NOMO-1 (cell line): Measurements from ENCODE around the gene WDR27.

ENCODE experiments used
- DNase-seq, 2 experiments: peaks; one replicate each; lab custom pipeline; 2025; ENCODE audit not compliant: unreplicated experiment in 2 of 2; lab: John Stamatoyannopoulos, UW

WDR27 gene

DNA sequence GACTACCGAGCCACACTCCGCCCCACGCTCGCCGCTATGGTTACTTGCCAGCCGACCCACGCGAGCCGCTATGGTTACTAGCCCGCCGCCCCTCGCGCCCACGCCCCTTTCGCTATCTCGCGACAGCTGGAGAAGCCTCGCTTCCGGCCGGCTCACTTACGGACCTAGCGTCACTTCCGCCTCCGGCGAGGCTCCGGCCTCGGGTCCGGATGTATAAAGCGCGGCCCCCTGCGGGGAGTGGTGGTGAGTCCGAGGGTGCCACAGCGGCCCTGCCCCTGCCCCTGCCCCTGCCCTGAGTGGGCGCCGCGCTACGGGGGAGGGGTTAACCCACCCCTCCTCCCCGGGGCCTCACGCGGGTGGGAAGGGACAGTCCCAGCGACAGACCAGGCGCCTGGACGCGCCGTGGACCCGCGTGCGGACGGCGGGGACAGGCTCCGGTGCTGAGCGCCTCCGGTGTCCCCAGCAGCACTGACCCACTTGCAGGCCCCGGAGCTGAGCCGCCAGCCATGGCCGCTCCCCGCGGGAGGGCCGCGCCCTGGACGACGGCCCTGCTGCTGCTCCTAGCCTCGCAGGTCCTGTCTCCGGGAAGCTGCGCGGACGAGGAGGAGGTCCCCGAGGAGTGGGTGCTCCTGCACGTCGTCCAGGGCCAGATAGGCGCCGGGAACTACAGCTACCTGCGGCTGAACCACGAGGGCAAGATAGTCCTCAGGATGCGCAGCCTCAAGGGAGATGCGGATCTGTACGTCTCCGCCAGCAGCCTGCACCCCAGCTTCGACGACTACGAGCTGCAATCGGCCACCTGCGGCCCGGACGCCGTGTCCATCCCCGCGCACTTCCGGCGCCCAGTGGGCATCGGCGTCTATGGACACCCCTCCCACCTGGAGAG lies at the start of gene WDR27, which contains the start of gene C6orf120:
TSS of gene WDR27 (minus strand) at position 76 of the 886 bp plus-strand sequence. CDS start 13,024 bp downstream, outside the sequence.
TSS of gene C6orf120 (plus strand) at position 173 of the 886 bp plus-strand sequence. CDS start at position 507, 334 bp downstream.
- peak; percentile 95 to 98 for DNase-seq

DNA sequence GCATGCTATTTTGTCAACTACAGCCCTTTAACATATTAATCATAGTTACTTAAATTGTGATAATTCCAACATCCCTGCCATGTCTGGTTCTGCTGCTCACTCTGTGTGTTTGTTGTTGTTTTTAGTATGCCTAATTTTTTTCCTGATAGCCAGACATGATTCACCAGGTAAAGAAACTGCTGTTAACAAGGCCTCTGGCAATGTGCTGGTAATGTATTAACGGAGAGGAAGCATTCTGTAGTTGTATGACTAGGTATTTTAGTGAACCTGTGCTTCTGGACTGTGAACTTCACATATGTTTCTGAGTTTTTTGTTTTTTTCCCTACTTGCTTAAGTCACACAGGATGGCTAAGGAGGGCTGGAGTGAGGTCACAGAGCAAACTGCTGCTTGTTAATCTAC lies 44.7 kb upstream of the WDR27 start:
- DNase-seq = no peak

GRCh38 chr6:169745405-169745804 lies 43.6 kb upstream of the WDR27 start:
- no peak for DNase-seq

GRCh38 chr6:169741344-169741743 lies 39.5 kb upstream of the WDR27 start:
- no peak for DNase-seq

GRCh38 chr6:169738976-169739529 lies 37.2 kb upstream of the WDR27 start:
- no peak for DNase-seq

DNA sequence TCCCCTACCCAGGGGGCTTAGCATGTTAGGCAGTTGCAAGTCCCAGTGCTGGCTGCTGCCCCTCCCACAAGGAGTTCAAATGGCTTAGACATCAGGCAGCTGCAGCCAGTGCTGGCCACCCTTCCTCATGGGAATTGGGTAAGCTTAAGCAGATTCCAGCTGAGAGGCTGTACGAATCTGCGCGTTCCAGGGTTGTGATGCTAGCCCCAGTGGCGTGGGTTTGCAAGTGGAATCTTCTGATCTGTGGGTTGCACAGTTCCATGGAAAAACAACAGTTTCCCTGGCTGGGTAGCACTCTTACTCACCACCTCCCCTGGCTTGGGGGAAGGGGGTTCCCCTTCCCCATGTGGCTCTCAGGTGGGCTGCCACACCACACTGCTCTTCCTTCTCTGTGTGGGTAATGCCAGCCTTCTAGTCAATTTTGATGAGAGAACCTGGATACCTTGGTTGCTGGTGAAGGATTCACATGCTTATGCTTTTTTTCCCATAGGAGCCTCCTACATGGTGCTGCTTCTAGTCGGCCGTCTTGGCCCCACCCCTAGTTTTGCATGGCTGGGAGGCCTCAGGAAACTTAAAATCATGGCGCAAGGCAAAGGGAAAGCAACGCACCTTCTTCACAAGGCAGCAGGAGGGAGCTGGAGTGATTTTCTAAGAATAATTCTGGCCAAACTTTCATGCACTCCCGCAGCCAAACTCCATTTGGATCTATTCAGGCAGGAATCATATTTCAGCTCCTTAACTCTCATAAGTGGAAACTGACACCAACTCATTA lies 36.6 kb upstream of the WDR27 start:
- DNase-seq = no peak

- DNase-seq = no peak
Observed at GRCh38 chr6:169729961-169730360, 28.1 kb upstream of the WDR27 start.

- no peak for DNase-seq
Observed at GRCh38 chr6:169726963-169727362, 25.1 kb upstream of the WDR27 start.

- no peak for DNase-seq
Observed at GRCh38 chr6:169726049-169726400, 24.2 kb upstream of the WDR27 start.

DNA sequence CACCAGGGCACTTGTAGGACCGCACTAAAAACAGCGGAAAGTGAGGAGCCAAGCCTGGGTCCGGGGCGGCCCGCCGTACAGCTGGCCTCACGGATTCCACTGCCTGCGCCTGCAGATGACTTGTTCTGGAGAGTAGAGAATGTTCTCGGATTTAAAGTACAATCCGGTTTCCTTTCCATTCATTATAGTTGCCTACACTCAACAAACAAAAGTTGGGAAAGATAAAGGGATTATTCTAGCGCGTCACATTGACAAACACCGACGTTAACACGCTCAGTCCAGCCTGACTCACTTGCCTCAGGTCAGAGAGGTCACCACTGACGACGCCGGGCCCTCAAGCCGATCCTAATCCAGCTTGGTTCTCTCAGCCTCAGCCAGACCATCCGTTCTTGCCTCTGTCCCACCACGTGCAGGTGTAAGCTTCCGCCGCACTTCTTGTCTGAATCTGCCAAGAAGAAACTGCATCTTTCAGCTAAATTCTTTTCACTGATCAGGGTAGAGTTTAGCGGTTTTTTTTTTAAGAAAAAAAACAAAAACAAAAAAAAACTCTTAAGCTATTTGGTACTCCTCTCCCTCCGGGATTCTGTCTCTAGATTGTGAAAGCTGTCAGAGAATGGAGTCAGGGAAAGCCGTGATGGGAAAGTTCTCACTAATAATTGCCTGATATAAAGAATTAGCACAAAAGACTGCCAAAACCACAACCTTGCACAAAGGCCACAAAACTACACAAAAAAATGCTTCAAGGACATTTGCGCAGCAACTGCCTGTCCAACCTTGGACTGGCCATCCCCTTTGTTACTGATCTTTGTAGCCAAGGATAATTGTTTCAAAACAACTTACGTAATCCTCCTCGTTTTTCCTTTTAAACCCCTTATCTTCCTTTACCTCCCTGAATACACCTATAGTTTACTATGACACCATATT lies 23.6 kb upstream of the WDR27 start:
- DNase-seq = peak in 1 of 2 experiments; percentile 41

GRCh38 chr6:169724494-169725124 lies 22.8 kb upstream of the WDR27 start, which contains the start of gene PHF10:
PHF10 (minus strand) TSS chr6:169724500; CDS start chr6:169723931, 569 bp downstream.
- peak; percentile 41 to 42 for DNase-seq

GRCh38 chr6:169723991-169724493 lies 22.2 kb upstream of the WDR27 start:
- peak; percentile 7 to 20 for DNase-seq

- peak; percentile 31 to 57 for DNase-seq
Observed at GRCh38 chr6:169723200-169723909, 21.5 kb upstream of the WDR27 start.

GRCh38 chr6:169722362-169723199 lies 20.8 kb upstream of the WDR27 start:
- peak; percentile 51 for DNase-seq

- peak; percentile 30 to 51 for DNase-seq
Observed at GRCh38 chr6:169720207-169720855, 18.5 kb upstream of the WDR27 start.

DNA sequence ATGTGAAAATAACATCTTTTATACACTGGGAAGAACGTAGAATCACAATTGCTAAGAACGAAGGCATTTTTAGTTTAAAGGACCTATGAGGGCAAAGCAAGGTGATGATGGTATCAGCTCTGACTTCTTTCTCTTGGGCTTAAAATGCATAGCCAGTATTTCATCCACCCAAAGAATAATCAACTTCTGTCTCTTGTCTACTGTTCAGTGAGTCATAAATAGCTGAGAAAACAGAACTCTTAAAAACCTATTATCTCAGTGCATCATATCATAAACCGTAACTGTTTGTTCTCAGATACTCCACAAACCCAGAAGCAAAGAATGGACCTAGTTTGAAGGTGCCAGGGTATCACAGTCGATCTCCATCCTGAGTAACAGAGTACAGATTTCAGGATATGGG lies 17.3 kb upstream of the WDR27 start:
- no peak for DNase-seq

- DNase-seq = no peak
Observed at GRCh38 chr6:169714595-169714994, 12.8 kb upstream of the WDR27 start.
